NOMO-1 treated with DMSO at 0.1 percent for 48 hours (cell line): ENCODE data around the gene HP.
A peak's percentile ranks its signal among the peaks of the same experiment; 100 is the strongest.

Experiments
- DNase-seq: peaks from one replicate; lab custom pipeline; 2025; ENCODE audit not compliant: unreplicated experiment; lab: John Stamatoyannopoulos, UW

HP gene

GRCh38 chr16:72083778-72084404, 29.6 kb downstream of the HP start:
- DNase-seq = no peak

- DNase-seq = no peak
Measured at GRCh38 chr16:72084445-72084844, 30.1 kb downstream of the HP start.

GRCh38 chr16:72085002-72085401, 30.7 kb downstream of the HP start:
- DNase-seq = no peak

- no peak for DNase-seq
Measured at GRCh38 chr16:72091217-72091616, 36.9 kb downstream of the HP start.

GRCh38 chr16:72092832-72093447, 38.6 kb downstream of the HP start:
- DNase-seq = peak; percentile 3

- DNase-seq = peak; percentile 100
Measured at GRCh38 chr16:72093448-72094265, 39.4 kb downstream of the HP start, which contains the start of the genes DHX38 and TXNL4B. TSS of gene DHX38 (plus strand) at chr16:72093847. CDS start at chr16:72096158, 2,311 bp downstream. TSS of gene TXNL4B (minus strand) at chr16:72093620. CDS start at chr16:72090749, 2,871 bp downstream.

GRCh38 chr16:72094266-72094610, 39.9 kb downstream of the HP start:
- no peak for DNase-seq

- no peak for DNase-seq
Measured at GRCh38 chr16:72098936-72099335, 44.6 kb downstream of the HP start.

- DNase-seq = peak; percentile 28
Measured at GRCh38 chr16:72099377-72099818, 45.1 kb downstream of the HP start.

GRCh38 chr16:72101195-72101594, 46.9 kb downstream of the HP start:
- no peak for DNase-seq

- no peak for DNase-seq
Measured at GRCh38 chr16:72104905-72105304, 50.6 kb downstream of the HP start.

GRCh38 chr16:72105978-72106377, 51.7 kb downstream of the HP start:
- DNase-seq = no peak

GRCh38 chr16:72107371-72107770, 53.1 kb downstream of the HP start:
- DNase-seq = no peak

GRCh38 chr16:72108353-72109102, 54.2 kb downstream of the HP start:
- DNase-seq = no peak

- no peak for DNase-seq
Measured at GRCh38 chr16:72109300-72109699, 55.0 kb downstream of the HP start.

GRCh38 chr16:72109966-72110530, 55.7 kb downstream of the HP start:
- DNase-seq = no peak
